Measurements from ENCODE around the gene BOLA2B.
"Not testable (repeated sequence)": the region's sequence is repeated elsewhere in the genome, so short reads cannot be mapped to it uniquely, and the experiment has no call there.

BOLA2B gene

DNA sequence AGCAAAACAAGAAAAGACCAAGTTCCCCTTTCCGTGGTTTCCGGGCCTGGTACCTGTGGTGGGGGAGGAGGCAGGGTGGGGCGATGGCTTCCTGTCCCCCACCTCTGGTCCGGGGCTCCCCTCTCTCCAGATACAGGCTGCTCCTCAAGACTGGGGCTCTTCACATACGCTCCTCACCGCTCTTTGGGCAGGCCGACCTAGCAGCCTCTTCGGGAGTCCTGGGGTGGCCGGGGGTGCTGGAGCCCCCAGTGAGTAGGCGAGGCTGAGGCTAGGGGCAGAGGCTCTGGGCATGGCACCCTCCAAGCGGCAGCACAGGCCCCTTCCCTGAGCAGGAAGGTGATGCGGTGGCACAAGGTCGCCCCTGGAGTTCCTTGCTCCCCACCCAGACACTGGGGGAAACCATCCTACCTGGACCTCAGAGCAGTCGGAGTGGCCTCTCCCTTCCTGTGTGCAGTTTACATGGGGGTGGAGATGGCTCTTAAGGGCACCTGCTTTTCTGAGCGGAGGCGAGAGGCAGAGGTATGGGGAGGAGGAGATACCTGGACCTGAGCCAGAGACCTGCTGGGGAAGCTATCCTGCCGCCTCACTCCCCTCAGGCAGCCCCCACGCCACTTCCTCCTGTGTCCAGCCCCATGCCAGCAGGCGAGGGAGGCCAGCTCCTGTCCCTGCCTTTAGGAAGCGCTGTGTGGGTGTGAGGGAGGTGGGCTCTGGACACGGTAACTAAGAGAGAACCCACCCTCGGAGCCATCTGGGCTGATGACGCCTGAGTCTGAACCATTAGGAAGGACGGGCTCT is 9.2 kb downstream of the BOLA2B start:
- no peak for FAIRE-seq

DNA sequence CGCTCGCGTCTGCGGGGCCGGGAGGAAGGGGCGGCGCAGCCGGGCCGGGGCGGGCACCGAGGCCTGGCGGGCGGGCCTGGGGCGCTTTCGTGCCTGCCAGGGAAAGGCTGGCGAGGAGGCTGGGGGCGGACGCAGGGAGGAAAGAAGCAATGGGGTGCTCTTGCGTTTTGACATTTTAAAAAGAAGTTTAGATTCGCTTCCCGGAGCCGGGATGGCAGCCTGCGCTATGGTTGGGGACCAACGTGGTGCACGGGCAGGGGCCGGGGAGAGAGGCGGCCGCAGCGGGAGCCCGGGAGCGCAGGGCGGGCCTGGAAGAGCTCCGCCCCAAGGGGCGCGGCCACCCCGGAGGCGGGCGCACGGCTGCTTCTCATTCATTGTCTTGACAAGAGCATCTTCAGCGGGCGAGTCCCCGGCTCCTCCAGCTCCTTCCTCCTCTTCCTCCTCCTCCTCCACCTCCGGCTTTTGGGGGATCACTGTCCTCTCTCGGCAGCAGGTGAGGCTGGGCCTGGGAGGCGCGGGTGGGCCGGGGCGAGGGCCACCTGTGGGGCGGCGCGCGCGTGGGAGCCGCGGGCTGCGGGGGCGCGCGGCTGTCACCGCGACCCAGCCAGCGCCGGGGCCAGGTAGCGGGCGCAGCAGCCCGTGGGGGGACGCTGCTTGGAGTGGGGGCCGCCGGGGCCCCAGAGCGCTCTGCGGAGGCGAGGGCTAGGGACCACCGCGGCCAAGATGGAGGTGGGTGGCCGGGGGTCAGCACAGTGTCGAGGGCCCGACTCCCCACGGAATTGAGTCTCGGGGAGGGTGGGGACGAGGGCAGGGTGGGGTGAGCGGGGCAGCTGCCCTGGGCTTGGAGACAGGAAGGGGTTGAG is 10.0 kb downstream of the BOLA2B start, which contains the start of gene CORO1A:
Gene CORO1A, plus strand, starts transcription at position 370 of the 863 bp plus-strand sequence. CDS start 1,608 bp downstream, outside the sequence.
- FAIRE-seq: no peak

DNA sequence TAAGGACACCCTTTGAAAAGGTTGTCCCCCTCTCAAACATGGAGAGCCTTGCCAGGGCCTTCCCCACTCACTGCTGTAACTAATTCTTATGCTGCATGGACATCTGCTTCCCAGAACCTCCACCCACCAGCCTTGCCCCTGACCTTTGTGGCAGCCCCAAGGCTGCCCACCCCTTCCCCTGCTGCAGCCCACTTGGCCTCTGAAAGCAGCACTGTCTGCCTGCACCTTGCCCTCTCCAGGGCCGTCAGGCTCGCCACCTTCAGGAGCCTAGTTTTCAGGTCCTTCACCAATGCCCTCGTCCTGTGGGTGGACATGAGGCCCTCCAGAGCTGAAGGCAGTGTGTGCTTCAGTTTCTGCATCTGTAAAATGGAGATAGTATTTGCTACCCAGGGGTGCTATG is 12.7 kb downstream of the BOLA2B start:
- no peak for FAIRE-seq

DNA sequence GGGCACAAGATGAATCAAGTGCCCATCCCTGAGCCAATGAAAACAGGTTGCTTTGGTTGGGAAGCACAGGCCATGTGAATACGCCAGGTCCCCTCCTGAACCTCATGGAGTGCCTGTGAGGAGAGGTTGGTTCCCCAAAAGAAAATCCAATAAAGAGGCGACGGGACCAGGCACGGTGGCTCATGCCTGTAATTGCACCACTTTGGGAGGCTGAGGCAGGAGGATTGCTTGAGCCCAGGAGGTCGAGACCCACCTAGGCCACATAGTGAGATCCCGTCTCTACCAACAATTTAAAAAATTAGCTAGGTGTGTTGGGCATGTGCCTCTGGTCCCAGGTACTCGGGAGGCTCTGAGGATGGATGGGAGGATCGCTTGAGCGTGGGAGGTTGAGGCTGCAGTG is 13.5 kb downstream of the BOLA2B start:
- FAIRE-seq: no peak

DNA sequence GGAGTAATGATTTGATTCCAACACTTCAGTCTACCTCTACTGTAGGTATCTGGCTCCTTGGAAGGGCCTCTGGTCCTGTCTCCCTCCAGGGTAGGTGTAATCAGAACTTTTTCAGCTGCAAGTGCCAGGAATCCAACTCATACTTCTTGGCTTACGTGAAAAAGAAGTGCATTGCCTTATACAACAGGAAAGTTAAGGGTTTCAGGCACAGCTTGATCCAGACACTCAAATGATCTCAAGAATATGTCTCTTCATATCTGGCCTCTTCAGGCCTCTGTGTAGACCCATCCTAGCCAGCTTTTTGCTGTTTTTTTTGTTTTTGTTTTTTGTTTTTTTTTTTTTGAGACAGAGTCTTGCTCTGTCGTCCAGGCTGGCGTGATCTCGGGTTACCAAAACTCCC is 14.3 kb downstream of the BOLA2B start:
- no peak for FAIRE-seq

DNA sequence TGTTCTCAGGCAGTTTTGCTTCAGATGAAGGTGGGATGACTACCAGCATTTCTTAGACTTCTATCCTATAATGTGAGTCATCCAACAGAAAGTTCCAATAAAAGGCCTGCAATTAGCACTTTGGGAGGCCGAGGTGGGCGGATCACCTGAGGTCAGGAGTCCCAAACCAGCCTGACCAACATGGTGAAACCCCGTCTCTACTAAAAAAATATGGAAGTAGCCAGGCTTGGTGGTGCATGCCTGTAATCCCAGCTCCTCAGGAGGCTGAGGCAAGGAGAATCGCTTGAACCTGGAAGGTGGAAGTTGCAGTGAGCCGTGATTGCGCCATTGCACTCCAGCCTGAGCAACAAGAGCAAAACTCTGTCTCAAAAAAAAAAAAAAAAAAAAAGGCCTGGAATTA is 16.6 kb downstream of the BOLA2B start:
- FAIRE-seq: not testable (repeated sequence)

DNA sequence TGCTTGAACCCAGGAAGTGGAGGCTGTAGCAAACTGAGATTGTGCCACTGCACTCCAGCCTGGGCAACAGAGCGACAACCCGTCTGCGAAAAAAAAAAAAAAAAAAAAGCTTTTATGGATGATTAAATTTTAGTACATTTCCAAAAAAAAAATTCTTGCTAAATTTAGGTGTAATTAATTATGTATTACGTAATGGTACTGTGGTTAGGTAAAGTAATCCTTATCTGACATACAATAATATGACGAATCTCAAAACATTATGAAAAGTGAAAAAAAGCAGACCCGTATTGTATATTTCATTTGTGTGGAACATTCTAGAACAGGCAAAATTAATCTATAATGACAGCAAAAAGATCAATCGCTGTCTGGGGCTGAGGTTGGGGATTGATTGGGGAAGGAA is 20.4 kb downstream of the BOLA2B start:
- FAIRE-seq: no peak

DNA sequence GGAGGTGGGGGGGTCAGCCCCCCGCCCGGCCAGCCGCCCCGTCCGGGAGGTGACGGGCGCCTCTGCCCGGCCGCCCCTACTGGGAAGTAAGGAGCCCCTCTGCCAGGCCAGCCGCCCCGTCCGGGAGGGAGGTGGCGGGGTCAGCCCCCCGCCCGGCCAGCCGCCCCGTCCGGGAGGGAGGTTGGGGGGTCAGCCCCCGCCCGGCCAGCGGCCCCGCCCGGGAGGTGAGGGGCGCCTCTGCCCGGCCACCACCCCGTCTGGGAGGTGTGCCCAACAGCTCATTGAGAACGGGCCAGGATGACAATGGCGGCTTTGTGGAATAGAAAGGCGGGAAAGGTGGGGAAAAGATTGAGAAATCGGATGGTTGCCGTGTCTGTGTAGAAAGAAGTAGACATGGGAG is 23.3 kb downstream of the BOLA2B start:
- FAIRE-seq: not testable (repeated sequence)

DNA sequence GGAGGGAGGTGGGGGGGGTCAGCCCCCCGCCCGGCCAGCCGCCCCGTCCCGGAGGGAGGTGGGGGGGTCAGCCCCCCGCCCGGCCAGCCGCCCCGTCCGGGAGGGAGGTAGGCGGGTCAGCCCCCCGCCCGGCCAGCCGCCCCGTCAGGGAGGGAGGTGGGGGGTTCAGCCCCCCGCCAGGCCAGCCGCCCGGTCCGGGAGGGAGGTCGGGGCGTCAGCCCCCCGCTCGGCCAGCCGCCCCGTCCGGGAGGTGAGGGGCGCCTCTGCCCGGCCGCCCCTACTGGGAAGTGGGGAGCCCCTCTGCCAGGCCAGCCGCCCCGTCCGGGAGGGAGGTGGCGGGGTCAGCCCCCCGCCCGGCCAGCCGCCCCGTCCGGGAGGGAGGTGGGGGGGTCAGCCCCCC is 24.1 kb downstream of the BOLA2B start:
- not testable (repeated sequence) for FAIRE-seq

DNA sequence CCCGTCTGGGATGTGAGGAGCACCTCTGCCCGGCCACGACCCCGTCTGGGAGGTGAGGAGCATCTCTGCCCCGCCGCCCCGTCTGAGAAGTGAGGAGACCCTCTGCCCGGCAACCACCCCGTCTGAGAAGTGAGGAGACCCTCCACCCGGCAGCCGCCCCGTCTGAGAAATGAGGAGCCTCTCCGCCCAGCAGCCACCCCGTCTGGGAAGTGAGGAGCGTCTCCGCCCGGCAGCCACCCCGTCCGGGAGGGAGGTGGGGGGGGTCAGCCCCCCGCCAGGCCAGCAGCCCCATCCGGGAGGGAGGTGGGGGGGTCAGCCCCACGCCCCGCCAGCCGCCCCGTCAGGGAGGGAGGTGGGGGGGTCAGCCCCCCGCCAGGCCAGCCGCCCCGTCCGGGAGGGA is 24.7 kb downstream of the BOLA2B start:
- FAIRE-seq: not testable (repeated sequence)

DNA sequence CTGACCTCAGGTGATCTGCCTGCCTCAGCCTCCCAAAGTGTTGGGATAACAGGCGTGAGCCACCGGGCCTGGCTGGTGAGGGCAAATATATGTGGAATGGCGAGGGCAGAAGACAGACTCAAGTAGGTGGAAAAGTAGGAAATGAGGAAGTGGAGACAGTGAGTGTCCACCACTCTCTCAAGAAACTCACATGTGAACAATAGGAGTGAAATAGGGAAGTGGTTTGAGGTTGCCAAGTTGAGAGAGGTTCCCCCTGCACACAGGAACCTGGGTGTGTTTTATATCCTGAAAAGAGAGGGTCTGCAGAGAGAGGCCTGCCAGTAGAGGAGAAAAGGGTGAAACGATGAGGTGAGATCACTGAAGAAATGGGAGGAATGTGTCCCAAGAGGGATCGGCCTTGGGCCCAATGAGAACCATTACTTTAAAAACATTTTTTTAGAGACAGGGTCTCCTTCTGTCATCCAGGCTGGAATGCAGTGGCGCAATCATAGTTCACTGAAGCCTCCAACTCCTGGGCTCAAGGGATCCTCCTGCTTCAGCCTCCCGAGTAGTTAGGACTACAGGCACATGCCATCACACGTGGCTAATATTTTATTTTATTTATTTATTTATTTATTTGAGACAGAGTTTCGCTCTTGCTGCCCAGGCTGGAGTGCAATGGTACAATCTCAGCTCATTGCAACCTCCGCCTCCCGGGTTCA is 27.1 kb downstream of the BOLA2B start:
- FAIRE-seq: no peak

DNA sequence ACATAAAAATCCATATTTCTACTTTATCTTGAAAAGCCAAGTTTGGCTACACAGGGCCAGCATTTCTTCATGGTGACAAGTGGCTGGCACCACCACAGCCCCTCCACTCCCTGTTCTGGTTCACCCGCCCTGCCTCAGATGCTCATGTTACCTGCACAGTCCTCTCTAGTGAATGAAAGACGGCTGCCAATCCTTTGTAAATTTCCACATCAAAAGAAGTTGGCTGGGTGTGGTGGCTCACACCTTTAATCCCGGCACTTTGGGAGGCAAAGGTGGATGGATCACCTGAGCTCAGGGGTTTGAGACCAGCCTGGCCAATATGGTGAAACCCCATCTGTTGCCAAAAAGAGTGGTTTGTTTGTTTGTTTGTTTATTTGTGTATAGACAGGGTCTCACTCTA is 29.9 kb downstream of the BOLA2B start:
- FAIRE-seq: no peak

DNA sequence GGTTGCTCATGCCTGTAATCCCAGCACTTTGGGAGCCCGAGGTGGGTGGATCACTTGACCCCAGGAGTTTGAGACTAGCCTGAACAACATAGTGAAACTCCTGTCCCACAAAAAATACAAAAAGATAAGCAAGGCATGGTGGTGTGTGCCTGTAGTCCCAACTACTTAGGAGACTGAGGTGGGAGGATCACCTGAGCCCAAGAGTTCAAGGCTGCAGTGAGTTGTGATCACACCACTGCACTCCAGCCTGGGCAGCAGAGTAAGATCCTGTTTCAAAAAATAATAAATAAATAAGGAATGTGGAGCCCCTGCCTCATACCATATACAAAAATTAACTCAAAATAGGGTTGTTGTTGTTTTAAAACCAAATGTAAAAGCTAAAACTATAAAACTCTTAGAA is 36.3 kb downstream of the BOLA2B start:
- no peak for FAIRE-seq

DNA sequence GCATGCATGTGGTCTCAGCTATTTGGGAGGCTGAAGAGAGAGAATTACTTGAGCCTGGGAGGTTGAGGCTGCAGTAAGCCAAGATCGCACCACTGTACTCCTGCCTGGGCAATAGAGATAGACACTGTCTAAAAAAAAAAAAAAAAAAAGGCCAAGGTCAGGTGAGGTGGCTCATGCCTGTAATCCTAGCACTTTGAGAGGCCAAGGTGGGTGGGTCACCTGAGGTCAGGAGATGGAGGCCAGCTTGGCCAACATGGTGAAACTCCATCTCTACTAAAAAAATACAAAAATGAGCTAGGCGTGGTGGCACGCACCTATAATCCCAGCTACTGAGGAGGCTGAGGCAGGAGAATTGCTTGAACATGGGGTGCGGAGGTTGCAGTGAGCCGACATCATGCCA is 38.3 kb downstream of the BOLA2B start:
- no peak for FAIRE-seq

DNA sequence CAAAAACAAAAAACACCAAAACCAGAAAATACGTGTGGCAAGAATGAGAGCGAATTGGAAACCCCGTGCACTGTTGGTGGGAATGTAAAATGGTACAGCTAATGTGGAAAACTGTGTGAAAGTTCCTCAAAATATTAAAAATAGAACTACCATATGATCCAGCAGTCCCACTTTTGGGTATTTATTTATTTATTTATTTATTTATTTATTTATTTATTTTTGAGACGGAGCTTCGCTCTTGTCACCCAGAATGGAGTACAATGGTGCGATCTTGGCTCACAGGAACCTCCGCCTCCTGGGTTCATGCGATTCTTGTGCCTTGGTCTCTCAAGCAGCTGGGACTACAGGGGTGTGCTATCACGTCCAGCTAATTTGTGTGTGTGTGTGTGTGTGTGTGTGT is 40.9 kb downstream of the BOLA2B start:
- FAIRE-seq: no peak

DNA sequence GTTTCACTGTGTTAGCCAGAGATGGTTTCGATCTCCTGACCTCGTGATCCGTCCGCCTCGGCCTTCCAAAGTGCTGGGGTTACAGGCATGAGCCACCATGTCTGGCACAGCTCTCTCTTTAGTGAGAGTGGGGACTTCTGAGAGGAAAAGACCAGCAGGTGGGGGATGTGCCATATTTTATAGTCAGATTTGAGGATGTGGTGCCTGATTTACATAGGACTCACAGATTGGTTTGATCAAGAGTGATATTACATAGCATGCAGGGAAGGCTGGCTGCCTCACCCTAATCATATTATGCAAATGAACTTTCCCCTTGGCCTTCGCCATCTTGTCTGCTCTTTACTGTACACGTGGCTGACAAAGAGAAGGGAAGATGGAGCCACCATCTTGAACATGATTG is 42.4 kb downstream of the BOLA2B start:
- no peak for FAIRE-seq

DNA sequence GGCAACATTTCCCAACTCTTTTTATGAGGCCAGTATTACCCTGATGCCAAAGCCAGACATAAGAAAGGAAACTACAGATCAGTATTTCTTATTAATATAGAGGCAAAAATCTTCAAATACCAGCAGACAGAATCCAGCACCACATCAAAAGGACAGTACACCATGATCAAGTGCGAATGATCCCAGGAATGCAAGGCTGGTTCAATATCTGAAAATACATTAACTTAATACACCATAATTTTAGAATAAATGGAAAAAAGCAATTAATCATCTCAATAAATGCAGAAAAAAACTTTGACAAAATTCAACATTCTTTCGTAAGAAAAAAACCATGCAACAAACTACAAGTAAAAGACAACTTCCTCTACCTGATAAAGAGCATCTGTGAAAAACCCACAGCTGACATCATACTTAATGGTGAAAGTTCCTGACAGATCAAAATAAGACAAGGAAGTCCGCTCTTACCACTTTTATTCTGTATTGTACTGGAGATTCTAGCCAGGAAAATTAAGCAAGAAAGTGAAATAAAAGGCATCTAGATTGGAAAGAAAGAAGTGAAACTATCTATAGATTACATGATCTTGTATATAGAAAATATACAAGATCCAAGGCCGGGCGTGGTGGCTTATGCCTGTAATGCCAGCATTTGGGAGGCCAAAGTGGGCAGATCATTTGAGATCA is 44.1 kb downstream of the BOLA2B start:
- no peak for FAIRE-seq

DNA sequence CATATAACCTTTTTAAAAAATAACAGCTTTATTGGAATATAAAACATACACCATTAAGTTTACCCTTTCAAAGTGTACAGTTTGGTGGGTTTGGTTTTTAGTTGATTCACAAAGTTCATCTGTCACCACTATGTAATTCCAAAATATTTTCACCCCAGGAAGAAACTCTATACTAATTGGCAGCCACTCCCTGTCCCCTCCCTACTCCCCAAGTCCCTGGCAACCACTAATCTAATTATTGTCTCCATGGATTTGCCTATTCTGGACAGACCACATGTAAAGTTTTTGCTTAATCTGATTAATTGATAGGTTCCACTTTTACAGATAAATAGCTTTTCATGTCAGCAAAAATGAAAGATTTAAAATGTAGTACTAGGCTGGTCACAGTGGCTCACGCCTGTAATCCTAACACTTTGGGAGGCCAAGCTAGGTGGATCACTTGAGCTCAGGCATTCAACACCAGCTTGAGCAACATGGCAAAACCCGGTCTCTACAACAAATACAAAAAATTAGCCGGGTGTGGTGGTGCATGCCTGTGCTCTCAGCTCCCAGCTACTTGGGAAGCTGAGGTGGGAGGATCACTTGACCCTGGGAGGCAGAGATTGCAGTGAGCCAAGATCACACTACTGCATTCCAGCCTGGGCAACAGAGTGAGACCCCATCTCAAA is 45.5 kb downstream of the BOLA2B start:
- no peak for FAIRE-seq

DNA sequence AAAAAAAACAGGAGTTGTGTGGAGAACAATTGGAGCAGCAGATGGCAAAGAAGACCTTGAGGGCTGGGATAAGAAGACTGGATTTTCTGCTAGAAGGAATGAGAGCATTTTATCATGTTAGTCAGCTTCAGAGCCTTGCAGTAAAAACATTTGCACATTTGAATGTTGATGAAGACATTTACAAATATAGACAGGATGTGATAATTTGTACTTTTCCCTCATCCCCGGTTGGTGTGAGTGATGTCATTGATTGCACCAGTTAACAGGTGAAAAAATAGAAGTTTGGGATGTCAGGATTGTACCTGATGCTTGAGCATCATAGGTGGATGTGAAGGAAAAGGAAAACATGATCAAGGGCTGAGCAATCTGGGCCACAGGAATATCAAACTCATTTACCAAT is 47.8 kb downstream of the BOLA2B start:
- FAIRE-seq: no peak

DNA sequence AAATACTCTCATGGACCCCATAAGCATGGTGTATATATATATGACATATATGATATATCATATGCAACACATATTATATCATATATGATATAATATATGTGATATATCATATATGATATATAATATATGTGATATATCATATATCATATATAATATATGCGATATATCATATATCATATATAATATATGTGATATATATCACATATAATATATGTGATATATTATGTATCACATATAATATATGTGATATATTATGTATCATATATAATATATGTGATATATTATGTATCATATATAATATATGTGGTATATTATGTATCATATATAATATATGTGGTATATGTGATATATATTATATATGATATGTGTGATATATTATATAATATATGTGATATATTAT is 48.5 kb downstream of the BOLA2B start:
- FAIRE-seq: peak; percentile 73

DNA sequence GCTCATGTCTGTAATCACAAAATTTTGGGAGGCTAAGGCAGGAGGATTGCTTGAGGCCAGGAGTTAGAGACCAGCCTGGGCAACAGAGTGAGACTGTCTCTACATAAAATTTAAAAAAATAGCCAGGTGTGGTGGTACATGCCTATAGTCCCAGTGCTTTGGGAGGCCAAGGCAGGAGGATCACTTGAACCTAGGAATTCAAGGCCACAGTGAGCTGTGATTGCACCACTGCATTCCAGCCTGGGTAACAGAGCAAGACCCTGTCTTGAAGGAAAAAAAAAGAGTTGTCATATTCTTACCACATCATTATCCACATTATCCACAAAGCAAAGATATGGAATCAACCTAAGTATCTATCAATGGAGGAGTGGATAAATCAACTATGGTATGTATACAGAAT is 49.4 kb downstream of the BOLA2B start:
- no peak for FAIRE-seq

DNA sequence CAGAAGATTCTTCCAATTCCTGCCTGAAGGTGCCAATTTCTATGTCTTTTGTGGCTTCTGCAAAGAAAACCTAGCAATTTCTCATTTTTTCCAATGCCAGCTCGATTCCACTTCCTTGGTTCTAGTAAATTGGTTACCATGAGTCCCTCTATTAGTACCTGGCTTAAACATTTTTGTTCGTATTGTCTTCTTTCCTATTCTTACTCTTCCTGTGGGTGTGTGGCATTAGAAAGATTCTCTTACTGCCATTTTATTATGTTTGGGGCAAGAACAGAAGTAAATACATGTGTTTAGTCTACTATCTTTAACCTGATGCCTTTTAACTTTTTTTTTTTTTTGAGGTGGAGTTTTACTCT is 50.1 kb downstream of the BOLA2B start:
- no peak for FAIRE-seq

Measured in colon (tissue), 2 donors.